Vagina (tissue), 2 donors: ENCODE measurements around the gene DENND1C.

ENCODE experiments used
- POLR2A ChIP-seq, 2 donors: fragments of 450-650 bp; IDR thresholded peaks; one replicate each; pipeline ENCODE4 v1.6.1; 2017; ENCODE audit warnings: antibody characterized with exemption in 2 of 2, mild to moderate bottlenecking in 2 of 2, moderate library complexity in 2 of 2
- TF ChIP-seq, protein P1 (sequence below), 3 experiments: fragments of 450-650 bp in 2 of 3; fragments of 200-600 bp in 1 of 3; sonication (generic) in 1 of 3; IDR thresholded peaks; one replicate each; pipeline ENCODE4 v1.5.1; 2017 to 2019; ENCODE audit warnings: antibody characterized with exemption in 3 of 3, mild to moderate bottlenecking in 2 of 3, moderate library complexity in 2 of 3

DNA sequence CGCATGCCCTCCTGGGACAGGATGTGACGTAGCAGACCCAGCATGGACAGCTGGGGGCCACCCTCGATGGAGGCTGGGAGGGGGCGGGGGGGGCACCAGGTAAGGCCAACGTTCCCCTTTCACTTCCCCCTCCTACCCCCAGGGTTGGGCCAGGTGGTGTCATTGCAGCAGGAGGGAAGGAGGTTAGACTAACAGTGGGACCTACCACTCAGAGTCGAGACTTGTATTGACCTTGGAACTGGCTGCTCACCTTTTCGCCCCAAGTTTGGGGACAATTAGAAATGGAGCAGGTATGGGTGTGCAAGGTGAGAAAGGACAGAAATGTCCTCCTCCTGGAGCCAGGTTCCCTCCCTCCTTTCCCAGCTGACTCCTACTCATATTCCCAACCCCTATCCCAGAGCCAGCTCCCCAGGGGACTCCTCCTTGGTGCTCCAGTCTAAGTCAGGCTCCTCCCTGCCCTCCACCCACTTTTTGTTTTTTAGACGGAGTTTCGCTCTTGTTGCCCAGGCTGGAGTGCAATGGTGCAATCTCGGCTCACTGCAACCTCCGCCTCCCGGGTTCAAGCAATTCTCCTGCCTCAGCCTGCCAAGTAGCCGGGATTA, 39.4 kb downstream of the DENND1C start:
- no peak for TF ChIP-seq POLR2A (IDR thresholded peaks at IDR 0.05)
- TF ChIP-seq, protein P1, sequence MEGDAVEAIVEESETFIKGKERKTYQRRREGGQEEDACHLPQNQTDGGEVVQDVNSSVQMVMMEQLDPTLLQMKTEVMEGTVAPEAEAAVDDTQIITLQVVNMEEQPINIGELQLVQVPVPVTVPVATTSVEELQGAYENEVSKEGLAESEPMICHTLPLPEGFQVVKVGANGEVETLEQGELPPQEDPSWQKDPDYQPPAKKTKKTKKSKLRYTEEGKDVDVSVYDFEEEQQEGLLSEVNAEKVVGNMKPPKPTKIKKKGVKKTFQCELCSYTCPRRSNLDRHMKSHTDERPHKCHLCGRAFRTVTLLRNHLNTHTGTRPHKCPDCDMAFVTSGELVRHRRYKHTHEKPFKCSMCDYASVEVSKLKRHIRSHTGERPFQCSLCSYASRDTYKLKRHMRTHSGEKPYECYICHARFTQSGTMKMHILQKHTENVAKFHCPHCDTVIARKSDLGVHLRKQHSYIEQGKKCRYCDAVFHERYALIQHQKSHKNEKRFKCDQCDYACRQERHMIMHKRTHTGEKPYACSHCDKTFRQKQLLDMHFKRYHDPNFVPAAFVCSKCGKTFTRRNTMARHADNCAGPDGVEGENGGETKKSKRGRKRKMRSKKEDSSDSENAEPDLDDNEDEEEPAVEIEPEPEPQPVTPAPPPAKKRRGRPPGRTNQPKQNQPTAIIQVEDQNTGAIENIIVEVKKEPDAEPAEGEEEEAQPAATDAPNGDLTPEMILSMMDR (IDR thresholded peaks at IDR 0.05), result no peak
